Activated CD8-positive, alpha-beta memory T cell treated with anti-CD3 and anti-CD28 coated beads, Interleukin-2, amount 50 U/mL, for 1 hour (primary cell): ENCODE measurements around the gene KCNN1.
"Not testable (repeated sequence)": the region's sequence is repeated elsewhere in the genome, so short reads cannot be mapped to it uniquely, and the experiment has no call there.

Source experiments
- DNase-seq: peaks from one replicate; pipeline ENCODE4 v3.0.0-alpha.2; 2020; ENCODE audit errors: extremely low read depth

KCNN1 gene

DNA sequence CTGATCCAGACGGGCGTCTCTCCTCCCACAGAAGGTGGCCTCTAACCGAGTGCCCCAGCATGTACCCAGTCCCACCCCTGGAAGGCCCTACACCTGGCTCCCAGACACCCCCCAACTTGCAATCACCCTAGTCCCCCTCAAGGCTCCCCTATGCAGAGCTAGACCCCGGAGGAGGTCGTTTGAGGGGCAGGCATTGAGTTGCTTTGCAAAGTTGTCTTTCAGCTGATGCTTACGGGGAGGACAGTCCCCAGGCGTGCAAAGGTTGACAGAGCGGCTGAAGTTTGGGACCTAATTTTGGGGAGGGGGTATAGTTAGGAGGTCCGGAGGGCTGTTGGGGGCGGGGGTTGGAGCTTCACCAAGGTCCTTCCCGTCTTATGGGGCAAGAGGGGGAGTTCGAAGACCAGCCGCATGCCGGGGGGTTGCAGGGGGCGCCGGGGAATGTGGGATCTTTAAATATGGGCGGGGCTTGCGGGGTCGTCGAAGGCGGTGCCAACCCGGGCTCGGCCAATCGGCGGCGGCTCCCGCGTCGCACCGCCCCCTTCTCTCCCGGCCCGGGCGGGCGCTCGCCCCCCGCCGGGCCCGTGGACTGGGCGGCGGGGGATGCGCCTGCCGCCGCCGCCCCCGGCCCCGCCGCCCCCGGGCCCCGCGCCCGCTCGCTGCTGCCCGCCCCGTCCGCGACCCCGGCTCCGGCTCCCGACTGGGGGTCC is at the start of gene KCNN1:
Gene KCNN1 (plus strand): TSS at position 558 of the 707 bp plus-strand sequence. CDS start 6,782 bp downstream, outside the sequence.
- DNase-seq: no peak

GRCh38 chr19:17918151-17918550 is 48.8 kb upstream of the KCNN1 start:
- not testable (repeated sequence) for DNase-seq

- not testable (repeated sequence) for DNase-seq
These were observed 47.8 kb upstream of the KCNN1 start for GRCh38 chr19:17919122-17919521.

- DNase-seq: no peak
These were observed 46.4 kb upstream of the KCNN1 start for GRCh38 chr19:17920527-17920926.

GRCh38 chr19:17922138-17922537 is 44.8 kb upstream of the KCNN1 start:
- DNase-seq: no peak

GRCh38 chr19:17926044-17926443 is 40.9 kb upstream of the KCNN1 start:
- no peak for DNase-seq

DNA sequence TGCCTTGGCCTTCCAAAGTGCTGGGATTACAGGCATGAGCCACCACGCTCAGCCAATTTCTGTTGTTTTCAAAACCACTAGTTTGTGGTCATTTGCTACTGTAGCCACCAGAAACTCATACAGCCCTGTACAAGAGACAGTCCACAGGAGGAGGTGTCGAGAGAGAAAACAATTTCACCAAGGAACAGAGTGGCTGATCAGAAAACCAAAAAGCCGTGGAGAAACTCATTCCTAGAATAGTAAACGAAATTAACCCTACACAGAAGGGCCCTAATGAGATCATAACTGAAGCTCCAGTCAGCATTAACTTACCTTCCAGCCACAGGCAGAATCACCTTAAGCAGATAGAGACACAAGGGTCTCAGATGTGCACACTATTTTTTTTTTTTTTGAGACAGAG is 37.9 kb upstream of the KCNN1 start:
- no peak for DNase-seq

DNA sequence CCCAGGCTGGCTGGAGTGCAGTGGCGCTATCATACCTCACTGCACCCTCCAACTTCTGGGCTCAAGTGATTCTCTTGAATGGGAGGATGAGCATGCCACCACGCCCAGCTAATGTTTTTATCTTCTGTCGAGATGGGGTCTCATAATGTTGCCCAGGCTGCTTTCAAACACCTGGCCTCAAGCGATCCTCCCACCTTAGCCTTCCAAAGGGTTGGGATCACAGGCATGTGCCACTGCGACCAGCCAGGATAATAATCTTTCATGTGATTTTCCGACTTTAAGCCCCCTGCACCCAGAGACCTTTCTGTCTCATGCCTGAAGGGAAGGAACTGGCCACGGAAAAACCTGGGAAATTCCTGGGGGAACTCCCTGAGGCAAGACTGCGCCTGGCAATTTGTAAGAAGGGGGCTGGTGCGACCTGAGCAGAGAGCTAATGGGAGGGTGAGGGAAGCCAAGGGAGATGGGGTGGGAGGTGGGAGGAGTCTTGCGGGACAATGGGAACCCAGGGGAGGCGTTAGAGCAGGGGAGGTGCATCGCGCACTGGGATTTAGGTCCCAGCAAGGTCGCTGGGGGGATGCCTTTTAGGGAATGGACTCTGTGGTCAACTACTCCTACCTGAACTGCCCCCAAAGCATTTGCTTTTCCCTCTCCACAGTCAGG is 35.2 kb upstream of the KCNN1 start:
- DNase-seq: no peak

DNA sequence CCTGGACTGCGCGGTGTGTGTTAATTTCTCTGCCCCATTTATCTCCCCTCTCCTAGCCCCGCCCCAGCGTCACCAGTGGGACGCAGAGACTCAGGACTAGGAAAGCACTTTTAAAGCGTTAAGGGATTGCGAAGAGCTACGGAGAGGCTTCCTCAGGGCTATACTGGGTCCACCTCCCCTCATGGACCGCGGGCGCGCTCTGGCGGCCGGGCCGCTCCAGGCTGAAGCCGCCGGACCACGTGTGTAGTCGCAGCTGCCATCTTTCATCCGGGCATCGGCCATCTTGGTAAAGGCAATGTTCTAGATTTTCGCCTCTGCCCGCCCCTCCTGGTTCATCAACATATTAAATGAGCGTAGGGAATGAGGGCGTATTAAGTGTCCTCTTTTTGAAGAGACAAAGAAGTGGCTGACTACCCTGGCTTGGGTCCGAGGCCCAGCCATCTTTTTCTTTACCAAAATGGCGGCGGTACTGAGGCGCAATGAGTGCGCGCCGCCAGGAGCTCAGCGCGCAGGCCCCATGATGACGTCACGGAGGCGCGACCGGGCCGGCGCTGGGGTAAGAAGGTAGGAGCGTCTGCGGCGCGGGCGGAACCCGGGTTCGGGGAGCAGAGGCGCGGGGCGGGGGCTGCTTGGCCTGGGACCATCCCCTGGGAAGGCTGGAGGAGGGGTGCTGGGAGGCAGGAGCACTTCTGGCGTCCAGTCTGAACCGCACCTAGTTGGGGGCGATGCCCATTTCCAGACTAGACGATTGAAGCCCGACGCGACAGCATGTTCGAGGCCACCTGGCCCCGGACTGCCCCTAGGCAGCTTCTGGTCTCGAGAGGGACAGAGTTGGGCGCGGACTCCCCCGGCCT is 34.2 kb upstream of the KCNN1 start, which contains the start of gene CCDC124:
Gene CCDC124 (plus strand): TSS at position 531 of the 854 bp plus-strand sequence. CDS start 3,406 bp downstream, outside the sequence.
- DNase-seq: peak; percentile 77

GRCh38 chr19:17933414-17934129 is 33.3 kb upstream of the KCNN1 start:
- DNase-seq: no peak

- no peak for DNase-seq
These were observed 30.5 kb upstream of the KCNN1 start for GRCh38 chr19:17936379-17936778.

DNA sequence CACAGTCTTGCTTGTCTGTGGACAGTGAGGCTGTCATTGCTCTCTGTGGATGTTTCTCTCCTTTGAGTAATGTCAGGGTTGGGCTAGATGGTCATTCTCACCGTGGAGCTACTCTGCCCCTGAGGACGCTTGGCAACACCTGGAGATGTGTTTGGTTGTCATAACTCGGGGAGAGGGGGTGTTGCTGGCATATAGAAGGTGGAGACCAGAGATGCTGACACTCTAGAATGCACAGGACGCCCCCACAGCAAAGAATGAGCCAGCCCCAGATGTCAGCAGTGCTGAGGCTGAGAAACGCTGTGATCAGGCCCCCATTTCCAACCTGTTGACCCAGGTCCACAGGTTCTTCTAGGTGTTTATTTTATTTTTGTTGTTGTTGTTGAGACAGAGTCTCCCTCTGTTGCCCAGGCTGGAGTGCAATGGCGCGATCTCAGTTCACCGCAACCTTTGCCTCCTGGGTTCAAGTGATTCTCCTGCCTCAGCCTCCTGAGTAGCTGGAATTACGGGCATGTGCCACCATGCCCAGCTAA is 29.5 kb upstream of the KCNN1 start:
- no peak for DNase-seq

GRCh38 chr19:17938092-17938845 is 28.6 kb upstream of the KCNN1 start:
- DNase-seq: peak; percentile 61

DNA sequence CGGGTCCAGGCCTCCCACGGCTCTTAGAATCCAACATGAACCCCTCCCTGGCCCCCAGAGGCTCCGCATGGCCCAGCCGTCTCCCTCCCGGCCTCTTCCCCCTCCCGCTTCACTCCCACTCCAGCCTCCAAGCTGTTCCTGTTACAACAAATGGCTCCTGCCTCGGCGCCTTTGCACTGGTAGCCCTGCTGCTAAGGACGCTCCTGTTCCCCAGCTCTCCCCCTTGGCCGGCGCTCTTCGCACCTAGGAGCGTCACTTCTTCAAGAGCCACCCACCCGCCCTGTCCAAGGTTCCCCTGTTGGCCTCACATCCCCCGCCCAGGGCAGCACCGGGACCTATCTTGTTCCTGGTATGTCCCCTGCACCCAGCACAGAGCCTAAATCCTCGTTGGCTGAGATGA is 24.7 kb upstream of the KCNN1 start:
- no peak for DNase-seq

DNA sequence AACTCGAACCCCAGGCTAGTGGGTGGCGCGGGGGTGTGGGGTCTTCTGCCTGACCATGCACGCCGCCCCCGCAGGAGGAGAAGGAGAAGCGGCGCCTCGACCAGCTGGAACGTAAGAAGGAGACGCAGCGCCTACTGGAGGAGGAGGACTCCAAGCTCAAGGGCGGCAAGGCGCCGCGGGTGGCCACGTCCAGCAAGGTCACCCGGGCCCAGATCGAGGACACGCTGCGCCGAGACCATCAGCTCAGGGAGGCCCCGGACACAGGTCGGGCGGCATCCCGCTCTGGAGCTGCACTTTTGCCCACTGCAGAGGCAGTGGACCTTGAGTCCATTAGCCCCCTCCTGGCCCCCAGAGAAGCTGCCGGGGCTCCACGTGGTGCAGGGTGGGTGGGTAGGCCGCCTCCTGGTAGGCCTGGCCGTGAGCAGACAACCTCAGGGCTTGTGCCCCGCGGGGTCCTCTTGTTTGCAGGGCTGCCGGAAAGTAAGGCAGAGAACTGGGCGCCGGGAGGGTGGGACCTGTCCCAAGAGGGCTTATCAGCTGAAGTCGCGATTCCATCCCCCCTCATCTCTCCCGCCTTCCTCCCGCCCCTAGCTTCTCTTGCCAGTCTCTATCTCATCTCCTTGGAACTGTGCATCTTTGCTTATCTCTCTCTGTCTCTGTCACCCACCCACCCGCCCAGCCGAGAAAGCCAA is 24.2 kb upstream of the KCNN1 start:
- no peak for DNase-seq

DNA sequence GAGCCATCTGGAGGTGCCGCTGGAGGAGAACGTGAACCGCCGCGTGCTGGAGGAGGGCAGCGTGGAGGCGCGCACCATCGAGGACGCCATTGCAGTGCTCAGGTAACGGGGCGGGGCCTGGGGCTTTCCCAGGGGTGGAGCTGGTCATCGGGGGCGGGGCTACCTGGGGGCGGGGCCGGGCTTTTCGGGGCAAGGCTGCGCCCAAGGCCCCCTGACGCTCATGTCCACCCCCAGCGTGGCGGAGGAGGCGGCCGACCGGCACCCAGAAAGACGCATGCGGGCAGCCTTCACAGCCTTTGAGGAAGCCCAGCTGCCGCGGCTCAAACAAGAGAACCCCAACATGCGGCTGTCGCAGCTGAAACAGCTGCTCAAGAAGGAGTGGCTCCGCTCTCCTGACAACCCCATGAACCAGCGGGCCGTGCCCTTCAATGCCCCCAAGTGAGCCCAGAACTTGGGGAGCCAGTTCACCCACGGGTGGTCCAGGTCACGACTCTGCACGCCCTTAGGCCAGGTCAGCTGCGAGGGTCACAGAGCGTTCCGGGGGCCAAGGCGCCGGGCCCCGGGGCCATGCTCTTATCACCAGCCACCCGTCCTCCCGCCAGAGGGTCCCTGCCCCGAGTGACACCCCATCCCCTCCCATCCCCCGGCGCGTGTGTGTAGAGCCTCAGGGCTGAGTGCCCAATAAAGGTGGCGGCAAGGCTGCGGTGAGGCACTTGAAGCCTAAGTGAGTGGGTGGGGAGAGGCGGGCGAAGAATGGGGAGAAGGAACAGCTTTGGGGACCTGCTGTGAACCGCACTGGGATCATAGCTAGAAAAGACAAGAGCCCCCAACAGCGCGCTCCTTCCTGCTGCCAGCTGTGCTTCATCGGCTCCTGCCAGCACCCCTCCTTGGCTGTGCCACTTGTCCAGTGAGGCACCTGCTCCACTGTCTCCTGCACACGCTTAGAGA is 23.4 kb upstream of the KCNN1 start:
- DNase-seq: no peak

GRCh38 chr19:17944301-17944700 is 22.6 kb upstream of the KCNN1 start:
- DNase-seq: no peak

DNA sequence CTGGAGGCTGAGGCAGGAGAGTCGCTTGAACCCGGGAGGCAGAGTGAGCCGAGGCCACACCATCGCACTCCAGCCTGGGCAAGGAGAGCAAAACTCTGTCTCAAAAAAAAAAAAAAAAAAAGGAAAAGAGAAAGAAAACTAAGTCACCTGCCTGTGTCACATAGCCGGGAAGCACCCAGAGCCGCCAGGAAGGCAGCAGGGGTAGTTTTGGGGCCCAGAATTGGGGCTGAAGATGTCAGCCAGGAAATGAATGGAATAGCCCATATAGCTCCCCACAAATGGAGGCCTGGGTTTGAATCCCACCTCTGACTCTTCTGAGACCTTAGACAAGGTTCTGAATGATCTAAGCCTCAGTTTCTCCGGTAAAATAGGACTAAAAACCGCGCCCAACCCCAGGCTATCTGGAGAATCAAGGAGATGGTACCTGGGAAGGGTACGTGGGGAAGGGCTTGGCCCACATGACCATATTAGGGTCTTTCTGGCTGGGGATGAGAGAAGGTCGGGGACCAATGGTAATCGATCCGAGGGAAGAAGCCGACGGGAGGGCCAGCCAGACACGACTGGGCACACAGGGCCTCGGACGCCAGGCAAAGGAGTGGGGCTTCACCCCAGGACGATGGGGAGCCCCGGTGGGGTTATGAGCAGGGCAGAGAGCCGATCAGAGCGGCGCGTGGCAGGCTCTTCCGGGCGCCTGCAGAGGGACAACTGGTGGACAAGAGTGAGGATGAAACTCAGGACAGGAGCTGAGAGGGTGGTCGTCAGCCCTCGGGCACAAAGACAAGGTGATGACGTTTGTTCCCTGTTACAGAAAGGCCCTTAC is 19.7 kb upstream of the KCNN1 start:
- DNase-seq: no peak
